HCT116 (cell line): ENCODE measurements around the gene SHISA8. TPM values are rescaled to one million over a fixed set of nuclear protein-coding genes. Genes with fewer than 3 reads are reported as not detected.

ENCODE experiments used
- ATAC-seq: fragments of 200-7000 bp; cut with Tn5 transposase; 2 replicates; pipeline ENCODE4 v1.9.1; 2020; ENCODE audit warnings: mild to moderate bottlenecking, moderate library complexity
- BruUV-seq: library from RNA; stranded (reverse); fragments of 400-500 nt; replicated peaks from 2 replicates; lab custom pipeline; 2021; lab: Mats Ljungman, UMichigan
- CTCF ChIA-PET: fragments of 300-600 bp; sonication (Branson Sonifier 250); formaldehyde crosslinking; loops from one replicate; lab custom pipeline; 2021; ENCODE audit warnings: antibody characterized with exemption; lab: Charles Lee
- POLR2A ChIA-PET: fragments of 300-600, 350-600 bp; sonication (Branson Sonifier 250); formaldehyde crosslinking; loops from one replicate; lab custom pipeline; 2021; ENCODE audit warnings: antibody characterized with exemption; lab: Charles Lee
- RAD21 ChIA-PET, 2 experiments: fragments of 300-600 bp; sonication (Branson Sonifier 250); formaldehyde crosslinking; loops; one replicate each; lab custom pipeline; 2023; ENCODE audit warnings: low total read pairs in 2 of 2; ENCODE audit not compliant: uncharacterized antibody in 2 of 2, unreplicated experiment in 2 of 2, low non-redundant PET in 1 of 2; lab: Charles Lee
- DNase-seq: peaks from one replicate; pipeline ENCODE4 v3.0.0-alpha.2; 2010; ENCODE audit warnings: low read depth, low spot score
- H2AFZ ChIP-seq: fragments of 200-600 bp; shearing (Covaris generic), sonication (generic); 2 replicates; pipeline ENCODE4 v1.6.1; 2017; ENCODE audit warnings: low read depth, mixed run types, mixed read lengths, antibody characterized with exemption, low read length; ENCODE audit not compliant: poor library complexity, severe bottlenecking
- H3K27ac ChIP-seq: 2 replicates; pipeline ENCODE4 v1.5.1; 2012; ENCODE audit warnings: low read depth, low read length
- H3K27me3 ChIP-seq: fragments of 200-600 bp; sonication (generic); 2 replicates; pipeline ENCODE4 v1.6.1; 2016; ENCODE audit warnings: mixed run types, low read length, mixed read lengths; ENCODE audit not compliant: insufficient read depth
- H3K36me3 ChIP-seq, 2 experiments: fragments of 200-500 bp in 1 of 2; fragments of 200-600 bp in 1 of 2; sonication (Bioruptor generic) in 1 of 2; sonication (generic) in 1 of 2; 2 replicates each; pipeline versions ENCODE4 v1.5.1 to v1.6.1; 2014 to 2016; ENCODE audit warnings: low read length in 2 of 2, inconsistent platforms in 1 of 2, mixed read lengths in 1 of 2, mixed run types in 1 of 2; ENCODE audit not compliant: insufficient read depth in 2 of 2, control insufficient read depth in 1 of 2
- H3K4me1 ChIP-seq, 2 experiments: fragments of 200-600 bp in 1 of 2; sonication (generic) in 1 of 2; 2 replicates each; pipeline versions ENCODE4 v1.5.1 to v1.6.1; 2012 to 2017; ENCODE audit warnings: low read length in 2 of 2, inconsistent platforms in 1 of 2, mild to moderate bottlenecking in 1 of 2, mixed read lengths in 1 of 2, mixed run types in 1 of 2, moderate library complexity in 1 of 2; ENCODE audit not compliant: insufficient read depth in 2 of 2, control insufficient read depth in 1 of 2
- H3K4me2 ChIP-seq: fragments of 200-600 bp; sonication (generic); 2 replicates; pipeline ENCODE4 v1.6.1; 2017; ENCODE audit warnings: mixed run types, low read length, mixed read lengths
- H3K4me3 ChIP-seq, 2 experiments: fragments of 200-600 bp in 1 of 2; sonication (generic) in 1 of 2; replicated peaks in 1 of 2; 2 replicates each; pipeline ENCODE4 v1.5.1; 2011 to 2016; ENCODE audit warnings: low read length in 2 of 2, control low read depth in 1 of 2, low read depth in 1 of 2, mild to moderate bottlenecking in 1 of 2, mixed read lengths in 1 of 2, mixed run types in 1 of 2
- H3K79me2 ChIP-seq: fragments of 200-600 bp; sonication (generic); 2 replicates; pipeline ENCODE4 v1.6.1; 2017; ENCODE audit warnings: mild to moderate bottlenecking, mixed run types, low read length, moderate library complexity, mixed read lengths; ENCODE audit not compliant: insufficient read depth
- H3K9ac ChIP-seq: fragments of 200-600 bp; sonication (generic); 2 replicates; pipeline ENCODE4 v1.6.1; 2016; ENCODE audit warnings: low read length, mixed read lengths
- H3K9me2 ChIP-seq: fragments of 200-600 bp; sonication (generic), shearing (Covaris generic); 2 replicates; pipeline ENCODE4 v1.6.1; 2017; ENCODE audit warnings: mixed run types, mild to moderate bottlenecking, moderate library complexity; ENCODE audit not compliant: insufficient read depth
- H3K9me3 ChIP-seq, 2 experiments: fragments of 200-500 bp in 1 of 2; fragments of 200-600 bp in 1 of 2; sonication (Bioruptor generic) in 1 of 2; sonication (generic) in 1 of 2; 2 replicates each; pipeline ENCODE4 v1.6.1; 2014 to 2017; ENCODE audit warnings: low read length in 2 of 2, mixed read lengths in 2 of 2, inconsistent platforms in 1 of 2, low read depth in 1 of 2, mild to moderate bottlenecking in 1 of 2, mixed run types in 1 of 2, moderate library complexity in 1 of 2; ENCODE audit not compliant: control insufficient read depth in 1 of 2, insufficient read depth in 1 of 2
- H4K20me1 ChIP-seq: fragments of 200-600 bp; sonication (generic), shearing (Covaris generic); 2 replicates; pipeline ENCODE4 v1.6.1; 2017; ENCODE audit warnings: mixed run types, mild to moderate bottlenecking, moderate library complexity; ENCODE audit not compliant: insufficient read depth
- CBX3 ChIP-seq: IDR thresholded peaks from 2 replicates; pipeline ENCODE4 v1.6.1; 2012; ENCODE audit warnings: low read depth
- EGR1 ChIP-seq: IDR thresholded peaks from 2 replicates; pipeline ENCODE4 v1.6.1; 2012; ENCODE audit warnings: low read depth
- POLR2AphosphoS5 ChIP-seq: IDR thresholded peaks from 2 replicates; pipeline ENCODE4 v1.6.1; 2011; ENCODE audit warnings: mild to moderate bottlenecking, low read depth, low read length, moderate library complexity
- SRF ChIP-seq: IDR thresholded peaks from 2 replicates; pipeline ENCODE4 v1.6.1; 2012; ENCODE audit warnings: low read depth
- ZFX ChIP-seq: fragments of 450-650 bp; IDR thresholded peaks from 2 replicates; pipeline ENCODE4 v1.6.1; 2017
- intact Hi-C: fragments of 100-400 bp; cut with micrococcal nuclease; formaldehyde crosslinking; loops from 2 replicates; pipeline ENCODE4 v1.10.0; 2022
- total RNA-seq: library from RNA; stranded (reverse); gene quantifications from one replicate; pipeline ENCODE4 v1.2.1, GENCODE V29; 2021; ENCODE audit not compliant: unreplicated experiment
- TF ChIP-seq, protein P1 (sequence below), 3 experiments: fragments of 200-600 bp in 1 of 3; sonication (generic) in 1 of 3; IDR thresholded peaks in 2 of 3; conservative IDR thresholded peaks in 1 of 3; 2 replicates each; pipeline ENCODE4 v1.5.1; 2012 to 2017; ENCODE audit warnings: low read depth in 2 of 3, low read length in 2 of 3, antibody characterized with exemption in 1 of 3, borderline replicate concordance in 1 of 3, control low read depth in 1 of 3, mild to moderate bottlenecking in 1 of 3, mixed read lengths in 1 of 3, mixed run types in 1 of 3, moderate library complexity in 1 of 3; ENCODE audit not compliant: insufficient read depth in 1 of 3
- TF ChIP-seq, protein P2 (sequence below): IDR thresholded peaks from 2 replicates; pipeline ENCODE4 v1.6.1; 2012; ENCODE audit warnings: low read depth

Gene SHISA8
- total RNA-seq, 1 experiment from 2014 or later, result 13.9 TPM

DNA sequence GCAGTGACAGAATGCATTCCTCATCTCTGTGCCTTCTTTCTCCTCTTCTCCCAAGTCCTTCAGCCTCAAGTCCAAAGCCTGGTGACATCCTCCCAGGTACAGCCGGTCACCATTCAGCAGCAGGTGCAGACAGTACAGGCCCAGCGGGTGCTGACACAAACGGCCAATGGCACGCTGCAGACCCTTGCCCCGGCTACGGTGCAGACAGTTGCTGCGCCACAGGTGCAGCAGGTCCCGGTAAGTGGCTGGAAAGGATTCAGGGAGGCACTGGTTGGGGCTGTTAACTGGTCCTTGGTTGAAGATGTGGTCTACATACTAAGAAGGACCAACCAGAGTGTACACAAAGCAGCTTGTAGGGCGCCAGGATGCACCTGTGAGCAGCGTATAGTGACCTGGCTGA is 46.3 kb downstream of the SHISA8 start:
- peaks cover 16 to 24% of the 10 kb centered on the region in 2 experiments; a peak in 3 of 4 replicates for H3K36me3 ChIP-seq
- no peaks in the 10 kb centered on the region for H3K9me3 ChIP-seq
- H3K79me2 ChIP-seq, result peaks cover 21% of the 10 kb centered on the region
- no peaks in the 10 kb centered on the region for H4K20me1 ChIP-seq
- H3K4me2 ChIP-seq, result no peak overlapping the region
- ChIA-PET RAD21 (no interaction called here), POLR2A (no interaction called here), CTCF (no interaction called here)
- H3K27ac ChIP-seq, result no peak overlapping the region
- H3K4me3 ChIP-seq, result no peak overlapping the region
- intact Hi-C loops, result no loop called here
- H3K9me2 ChIP-seq, result no peaks in the 10 kb centered on the region
- TF ChIP-seq ZFX (no peak), EGR1 (no peak), SRF (no peak), POLR2AphosphoS5 (no peak), CBX3 (no peak)
- TF ChIP-seq, protein P1, sequence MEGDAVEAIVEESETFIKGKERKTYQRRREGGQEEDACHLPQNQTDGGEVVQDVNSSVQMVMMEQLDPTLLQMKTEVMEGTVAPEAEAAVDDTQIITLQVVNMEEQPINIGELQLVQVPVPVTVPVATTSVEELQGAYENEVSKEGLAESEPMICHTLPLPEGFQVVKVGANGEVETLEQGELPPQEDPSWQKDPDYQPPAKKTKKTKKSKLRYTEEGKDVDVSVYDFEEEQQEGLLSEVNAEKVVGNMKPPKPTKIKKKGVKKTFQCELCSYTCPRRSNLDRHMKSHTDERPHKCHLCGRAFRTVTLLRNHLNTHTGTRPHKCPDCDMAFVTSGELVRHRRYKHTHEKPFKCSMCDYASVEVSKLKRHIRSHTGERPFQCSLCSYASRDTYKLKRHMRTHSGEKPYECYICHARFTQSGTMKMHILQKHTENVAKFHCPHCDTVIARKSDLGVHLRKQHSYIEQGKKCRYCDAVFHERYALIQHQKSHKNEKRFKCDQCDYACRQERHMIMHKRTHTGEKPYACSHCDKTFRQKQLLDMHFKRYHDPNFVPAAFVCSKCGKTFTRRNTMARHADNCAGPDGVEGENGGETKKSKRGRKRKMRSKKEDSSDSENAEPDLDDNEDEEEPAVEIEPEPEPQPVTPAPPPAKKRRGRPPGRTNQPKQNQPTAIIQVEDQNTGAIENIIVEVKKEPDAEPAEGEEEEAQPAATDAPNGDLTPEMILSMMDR (IDR thresholded peaks at IDR 0.05 in 2 of 3, conservative IDR thresholded peaks at IDR 0.05 in 1 of 3; ENCODE audit: borderline replicate concordance in 1 of 3, insufficient read depth in 1 of 3, low read depth in 2 of 3, low read length in 2 of 3), result no peak
- TF ChIP-seq, protein P2, sequence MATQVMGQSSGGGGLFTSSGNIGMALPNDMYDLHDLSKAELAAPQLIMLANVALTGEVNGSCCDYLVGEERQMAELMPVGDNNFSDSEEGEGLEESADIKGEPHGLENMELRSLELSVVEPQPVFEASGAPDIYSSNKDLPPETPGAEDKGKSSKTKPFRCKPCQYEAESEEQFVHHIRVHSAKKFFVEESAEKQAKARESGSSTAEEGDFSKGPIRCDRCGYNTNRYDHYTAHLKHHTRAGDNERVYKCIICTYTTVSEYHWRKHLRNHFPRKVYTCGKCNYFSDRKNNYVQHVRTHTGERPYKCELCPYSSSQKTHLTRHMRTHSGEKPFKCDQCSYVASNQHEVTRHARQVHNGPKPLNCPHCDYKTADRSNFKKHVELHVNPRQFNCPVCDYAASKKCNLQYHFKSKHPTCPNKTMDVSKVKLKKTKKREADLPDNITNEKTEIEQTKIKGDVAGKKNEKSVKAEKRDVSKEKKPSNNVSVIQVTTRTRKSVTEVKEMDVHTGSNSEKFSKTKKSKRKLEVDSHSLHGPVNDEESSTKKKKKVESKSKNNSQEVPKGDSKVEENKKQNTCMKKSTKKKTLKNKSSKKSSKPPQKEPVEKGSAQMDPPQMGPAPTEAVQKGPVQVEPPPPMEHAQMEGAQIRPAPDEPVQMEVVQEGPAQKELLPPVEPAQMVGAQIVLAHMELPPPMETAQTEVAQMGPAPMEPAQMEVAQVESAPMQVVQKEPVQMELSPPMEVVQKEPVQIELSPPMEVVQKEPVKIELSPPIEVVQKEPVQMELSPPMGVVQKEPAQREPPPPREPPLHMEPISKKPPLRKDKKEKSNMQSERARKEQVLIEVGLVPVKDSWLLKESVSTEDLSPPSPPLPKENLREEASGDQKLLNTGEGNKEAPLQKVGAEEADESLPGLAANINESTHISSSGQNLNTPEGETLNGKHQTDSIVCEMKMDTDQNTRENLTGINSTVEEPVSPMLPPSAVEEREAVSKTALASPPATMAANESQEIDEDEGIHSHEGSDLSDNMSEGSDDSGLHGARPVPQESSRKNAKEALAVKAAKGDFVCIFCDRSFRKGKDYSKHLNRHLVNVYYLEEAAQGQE, result no peak
- no peaks in the 10 kb centered on the region for H3K4me1 ChIP-seq
- ATAC-seq (no peak), DNase-seq (no peak)
- no peak overlapping the region for H2AFZ ChIP-seq
- no peaks in the 10 kb centered on the region for H3K27me3 ChIP-seq
- no peak overlapping the region for H3K9ac ChIP-seq
- no TSS peak for BruUV-seq
